CD4-positive, alpha-beta T cell treated with Interferon alpha-2 for 1 hour (primary cell): Measurements from ENCODE around the gene GAL3ST2.
A peak's percentile ranks its signal among the peaks of the same experiment; 100 is the strongest.
"Not testable (repeated sequence)": the region's sequence is repeated elsewhere in the genome, so short reads cannot be mapped to it uniquely, and the experiment has no call there.

Experiments
- DNase-seq, 2 donors: peaks; one replicate each; pipeline ENCODE4 v3.0.0-alpha.2; 2020 to 2022

GAL3ST2 gene

GRCh38 chr2:241809383-241810306, 33.0 kb downstream of the GAL3ST2 start:
- no peak for DNase-seq

GRCh38 chr2:241810307-241811200, 33.9 kb downstream of the GAL3ST2 start:
- no peak for DNase-seq

GRCh38 chr2:241811201-241811951, 34.8 kb downstream of the GAL3ST2 start:
- DNase-seq, result no peak

- DNase-seq, result no peak
Observed at GRCh38 chr2:241811952-241812729, 35.5 kb downstream of the GAL3ST2 start.

DNA sequence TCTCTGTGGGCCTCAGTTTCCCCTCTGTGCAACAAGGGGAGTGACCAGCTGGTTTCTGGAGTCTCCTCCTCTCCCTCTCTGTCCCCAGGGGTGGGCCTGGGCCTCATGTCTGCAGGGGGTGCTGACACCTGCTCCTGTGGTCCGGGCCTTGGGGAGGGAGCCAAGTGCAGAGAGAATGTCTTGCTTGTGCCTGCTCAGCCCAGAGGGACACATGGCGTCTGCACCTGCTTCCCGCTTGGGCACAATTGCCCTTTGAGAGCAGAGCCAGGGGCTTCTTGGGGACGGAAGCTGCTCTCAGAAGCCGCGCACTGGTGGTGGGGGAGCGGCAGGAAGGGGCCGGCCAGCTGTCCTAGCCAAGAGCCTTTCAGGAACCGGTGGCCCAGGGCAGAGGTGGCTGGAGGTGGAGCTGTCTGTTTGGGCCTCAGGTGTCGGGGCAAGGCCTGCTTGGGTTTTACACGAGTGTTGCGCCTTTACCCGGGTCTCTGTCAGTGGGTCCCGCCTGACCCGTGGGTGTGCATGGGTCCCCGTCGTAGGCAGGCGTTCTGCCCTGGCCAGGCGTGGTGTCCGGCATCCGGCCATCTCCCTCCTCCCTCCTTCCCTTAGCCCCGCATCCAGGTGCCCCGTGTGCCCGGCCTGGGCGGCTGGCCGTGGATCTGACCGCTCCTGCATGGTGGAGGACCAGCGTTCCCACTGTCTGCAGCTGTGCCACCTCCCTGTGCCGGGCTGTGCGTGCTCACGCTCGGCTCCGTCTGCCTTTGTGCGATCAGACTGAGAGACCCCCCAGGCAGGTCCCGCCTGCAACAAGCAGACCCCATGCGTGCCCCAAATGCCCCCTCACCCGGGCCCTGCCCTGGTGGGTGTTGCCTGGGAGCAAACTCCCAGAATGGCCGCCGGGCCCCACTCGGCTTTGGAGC, 36.4 kb downstream of the GAL3ST2 start:
- no peak for DNase-seq

DNA sequence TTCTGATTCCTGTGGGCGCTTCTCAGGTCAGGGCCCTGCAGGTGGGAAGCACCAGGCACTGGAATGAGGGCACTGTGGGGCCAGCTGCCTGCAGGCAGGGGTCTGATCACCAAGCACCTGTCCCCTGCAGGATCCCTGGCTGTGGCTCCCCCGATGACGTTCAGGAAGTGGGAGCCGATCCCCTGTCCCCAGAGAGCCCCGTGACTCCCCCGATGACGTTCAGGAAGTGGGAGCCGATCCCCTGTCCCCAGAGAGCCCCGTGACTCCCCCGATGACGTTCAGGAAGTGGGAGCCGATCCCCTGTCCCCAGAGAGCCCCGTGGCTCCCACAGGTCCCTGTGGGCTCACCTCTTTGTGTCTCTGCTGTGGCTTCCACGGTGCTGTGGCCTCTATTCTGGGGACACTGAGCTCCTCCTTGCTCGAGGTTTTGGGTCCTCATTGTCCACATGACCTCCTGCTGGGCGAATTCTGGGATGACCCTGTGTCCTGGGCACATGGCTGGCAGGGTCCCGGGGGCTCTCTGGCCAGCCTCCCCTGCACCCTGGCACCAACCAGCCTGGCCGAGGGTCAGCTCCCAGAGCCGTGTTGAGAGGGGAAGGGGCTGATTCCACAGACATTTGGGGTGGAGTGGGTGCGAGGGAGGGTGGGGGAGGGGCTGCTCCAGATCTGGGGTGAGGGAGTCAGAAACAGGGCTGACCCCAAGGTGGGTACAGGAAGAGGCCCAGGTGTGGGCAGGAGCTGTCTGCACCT, 37.2 kb downstream of the GAL3ST2 start:
- peak in 1 of 2 donors; percentile 49 for DNase-seq

DNA sequence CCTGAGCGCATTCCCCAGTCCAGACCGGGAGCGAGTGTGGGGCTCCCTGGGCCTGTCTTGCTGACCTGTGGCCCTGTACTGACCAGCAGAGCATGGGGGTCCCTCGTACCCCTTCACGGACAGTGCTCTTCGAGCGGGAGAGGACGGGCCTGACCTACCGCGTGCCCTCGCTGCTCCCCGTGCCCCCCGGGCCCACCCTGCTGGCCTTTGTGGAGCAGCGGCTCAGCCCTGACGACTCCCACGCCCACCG, 37.7 kb downstream of the GAL3ST2 start:
- DNase-seq, result no peak

DNA sequence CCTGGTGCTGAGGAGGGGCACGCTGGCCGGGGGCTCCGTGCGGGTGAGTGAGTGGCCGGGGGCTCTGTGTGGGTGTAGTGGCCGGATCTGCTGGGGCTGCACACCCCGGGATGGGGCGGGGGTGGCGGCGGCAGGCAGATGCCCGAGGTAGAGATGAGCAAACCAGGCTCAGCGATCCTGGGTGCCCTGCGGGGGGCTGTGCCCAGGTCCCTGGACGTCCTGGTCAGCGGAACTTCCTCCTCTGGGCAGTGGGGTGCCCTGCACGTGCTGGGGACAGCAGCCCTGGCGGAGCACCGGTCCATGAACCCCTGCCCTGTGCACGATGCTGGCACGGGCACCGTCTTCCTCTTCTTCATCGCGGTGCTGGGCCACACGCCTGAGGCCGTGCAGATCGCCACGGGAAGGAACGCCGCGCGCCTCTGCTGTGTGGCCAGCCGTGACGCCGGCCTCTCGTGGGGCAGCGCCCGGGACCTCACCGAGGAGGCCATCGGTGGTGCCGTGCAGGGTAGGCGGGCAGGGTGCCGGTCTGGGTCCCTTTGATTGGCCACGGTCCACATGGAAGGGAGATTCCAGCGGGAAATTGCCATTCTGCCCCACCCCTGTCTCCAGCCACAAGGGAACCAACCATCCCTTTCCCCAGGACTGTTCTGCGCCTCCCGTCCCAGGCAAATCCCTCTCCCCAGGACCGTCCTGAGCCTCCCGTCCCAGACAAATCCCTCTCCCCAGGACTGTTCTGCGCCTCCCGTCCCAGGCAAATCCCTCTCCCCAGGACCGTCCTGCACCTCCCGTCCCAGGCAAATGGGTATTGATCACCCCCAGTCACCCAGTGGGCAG, 38.2 kb downstream of the GAL3ST2 start:
- DNase-seq, result no peak

DNA sequence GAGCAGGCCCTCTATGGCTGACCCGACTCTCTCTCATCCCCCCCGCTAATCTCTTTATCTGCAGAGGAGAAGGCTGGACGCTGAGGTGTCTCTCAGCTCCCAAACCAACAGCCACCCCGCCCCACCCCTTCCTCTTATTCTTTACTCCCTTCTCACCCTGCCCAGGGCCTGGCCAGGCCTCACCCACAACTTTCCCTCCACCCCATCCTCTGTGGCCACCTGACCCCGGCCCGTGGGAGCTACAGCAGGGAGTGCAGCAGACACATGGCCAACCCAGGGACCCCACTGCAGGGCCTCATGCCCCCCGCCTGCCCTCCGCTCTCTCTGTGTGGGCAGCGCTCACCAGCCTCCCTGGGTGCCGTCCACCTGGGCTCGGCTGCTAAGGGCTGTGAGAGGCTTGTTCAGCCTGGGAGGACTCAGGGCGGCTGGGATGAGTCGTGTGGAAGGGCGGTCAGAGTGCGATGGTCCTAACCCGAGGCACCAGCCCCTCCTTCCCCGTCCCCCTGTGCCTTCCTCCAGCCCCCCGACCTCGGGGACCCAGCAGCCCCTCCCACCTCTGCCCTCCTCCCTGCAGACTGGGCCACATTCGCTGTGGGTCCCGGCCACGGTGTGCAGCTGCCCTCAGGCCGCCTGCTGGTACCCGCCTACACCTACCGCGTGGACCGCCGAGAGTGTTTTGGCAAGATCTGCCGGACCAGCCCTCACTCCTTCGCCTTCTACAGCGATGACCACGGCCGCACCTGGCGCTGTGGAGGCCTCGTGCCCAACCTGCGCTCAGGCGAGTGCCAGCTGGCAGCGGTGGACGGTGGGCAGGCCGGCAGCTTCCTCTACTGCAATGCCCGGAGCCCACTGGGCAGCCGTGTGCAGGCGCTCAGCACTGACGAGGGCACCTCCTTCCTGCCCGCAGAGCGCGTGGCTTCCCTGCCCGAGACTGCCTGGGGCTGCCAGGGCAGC, 39.1 kb downstream of the GAL3ST2 start:
- no peak for DNase-seq

- DNase-seq, result no peak
Observed at GRCh38 chr2:241816431-241817121, 40.0 kb downstream of the GAL3ST2 start.

GRCh38 chr2:241817126-241817820, 40.7 kb downstream of the GAL3ST2 start:
- DNase-seq, result no peak

DNA sequence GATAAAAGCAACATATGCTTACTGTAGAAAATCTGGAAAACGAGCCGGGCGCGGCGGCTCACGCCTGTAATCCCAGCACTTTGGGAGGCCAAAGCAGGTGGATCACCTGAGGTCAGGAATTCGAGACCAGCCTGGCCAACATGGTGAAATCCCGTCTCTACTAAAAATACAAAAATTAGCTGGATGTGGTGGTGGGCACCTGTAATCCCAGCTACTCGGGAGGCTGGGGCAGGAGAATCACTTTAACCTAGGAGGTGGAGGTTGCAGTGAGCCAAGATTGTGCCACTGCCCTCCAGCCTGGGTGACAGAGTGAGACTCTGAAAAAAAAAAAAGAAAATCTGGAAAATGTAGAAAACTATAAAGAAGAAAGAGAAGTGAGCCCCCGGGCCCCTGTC, 41.2 kb downstream of the GAL3ST2 start:
- DNase-seq, result not testable (repeated sequence)

DNA sequence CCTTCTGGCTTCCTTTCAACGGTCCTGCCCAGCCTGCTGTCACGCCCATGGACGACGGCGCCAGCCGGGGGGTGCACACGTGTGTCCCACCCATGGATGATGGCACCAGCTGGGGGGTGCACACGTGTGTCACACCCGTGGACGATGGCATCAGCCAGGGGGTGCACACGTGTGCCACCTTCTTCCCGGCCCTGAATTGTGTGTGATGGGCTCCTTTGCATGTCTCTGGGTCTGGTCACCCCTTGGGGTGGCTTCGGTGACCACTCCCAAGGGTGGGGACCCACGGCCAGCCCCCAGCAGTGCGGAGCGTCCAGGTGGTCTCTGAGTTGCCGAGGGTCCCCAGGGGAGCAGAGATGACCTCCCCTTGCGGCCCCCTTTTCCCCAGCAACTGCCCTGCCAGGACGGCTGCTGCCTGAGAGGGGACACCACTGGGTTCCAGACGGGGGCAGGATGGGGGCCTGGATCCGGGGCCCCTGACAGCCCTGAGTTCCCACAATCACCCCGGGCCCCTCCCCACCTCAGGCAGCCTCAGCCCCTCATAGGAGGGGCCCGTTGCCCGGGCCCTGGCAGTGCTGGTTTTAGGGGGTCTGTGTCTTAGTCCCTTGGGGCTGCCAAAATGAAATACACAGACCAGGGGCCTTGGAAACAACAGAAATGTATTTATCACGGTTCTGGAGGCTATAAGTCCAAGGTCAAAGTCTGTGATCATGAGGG, 41.8 kb downstream of the GAL3ST2 start:
- DNase-seq, result no peak

- DNase-seq, result no peak
Observed at GRCh38 chr2:241818943-241819270, 42.3 kb downstream of the GAL3ST2 start.

- not testable (repeated sequence) for DNase-seq
Observed at GRCh38 chr2:241819947-241820624, 43.5 kb downstream of the GAL3ST2 start.
